ENCODE measurements around the gene ETNPPL. TPM values are rescaled to one million over a fixed set of nuclear protein-coding genes. Genes with fewer than 3 reads are reported as not detected.

ETNPPL gene
- total RNA-seq, 1 donor from 2014 or later = 0.43 TPM

DNA sequence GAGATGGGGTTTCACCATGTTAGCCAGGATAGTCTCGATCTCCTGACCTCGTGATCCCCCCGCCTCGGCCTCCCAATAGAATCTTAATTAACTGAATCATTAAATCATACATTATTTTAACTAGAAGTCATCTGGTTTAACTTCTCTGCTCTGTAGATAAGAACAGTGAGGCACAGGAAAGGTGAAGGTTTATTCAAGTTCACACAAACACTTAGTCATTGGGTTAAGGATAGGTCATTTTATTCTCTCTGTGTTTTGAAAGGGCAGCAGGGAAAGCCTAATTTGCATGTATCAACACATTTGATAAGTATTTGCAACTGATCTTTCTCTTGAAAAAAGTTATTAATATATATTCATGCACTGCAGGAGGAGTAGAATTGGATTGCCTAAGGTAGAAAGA lies 1.1 kb upstream of the ETNPPL start:
- DNase-seq (ENCODE audit: low spot score) = no peak
- H4K20me1 ChIP-seq (ENCODE audit: low read depth) = no peaks in the 10 kb centered on the region
- H3F3A ChIP-seq (ENCODE audit: low read depth) = peaks cover 22% of the 10 kb centered on the region
- peaks cover 22% of the 10 kb centered on the region for H3K27me3 Mint-ChIP-seq (ENCODE audit: insufficient read depth, low read depth)
- peaks cover 10% of the 10 kb centered on the region for H3K4me1 ChIP-seq
- no peaks in the 10 kb centered on the region for H3K9me3 ChIP-seq (ENCODE audit: low read depth)
- H3K4me2 ChIP-seq = no peak overlapping the region
- H3K27ac Mint-ChIP-seq = no peak overlapping the region
- H3K27ac ChIP-seq = no peak overlapping the region
- no peak overlapping the region for H3K4me3 ChIP-seq
- no peak overlapping the region for H3K9ac ChIP-seq
- H3K9me3 Mint-ChIP-seq = peaks cover 6% of the 10 kb centered on the region
- H3K27me3 ChIP-seq = peaks cover 44% of the 10 kb centered on the region
- H2AFZ ChIP-seq (replicated peaks) = no peak overlapping the region
- H3K4me3 Mint-ChIP-seq = no peak overlapping the region
- H3K36me3 Mint-ChIP-seq = peaks cover 2% of the 10 kb centered on the region
- H3K4me1 Mint-ChIP-seq = peaks cover 14% of the 10 kb centered on the region
- no peaks in the 10 kb centered on the region for H3K79me2 ChIP-seq (ENCODE audit: low read depth)
- TF ChIP-seq EZH2 (IDR thresholded peaks at IDR 0.05) (no peak), EZH2phosphoT487 (IDR thresholded peaks at IDR 0.05) (no peak), CTCF (IDR thresholded peaks at IDR 0.05) (no peak)
- H3K36me3 ChIP-seq = no peaks in the 10 kb centered on the region

DNA sequence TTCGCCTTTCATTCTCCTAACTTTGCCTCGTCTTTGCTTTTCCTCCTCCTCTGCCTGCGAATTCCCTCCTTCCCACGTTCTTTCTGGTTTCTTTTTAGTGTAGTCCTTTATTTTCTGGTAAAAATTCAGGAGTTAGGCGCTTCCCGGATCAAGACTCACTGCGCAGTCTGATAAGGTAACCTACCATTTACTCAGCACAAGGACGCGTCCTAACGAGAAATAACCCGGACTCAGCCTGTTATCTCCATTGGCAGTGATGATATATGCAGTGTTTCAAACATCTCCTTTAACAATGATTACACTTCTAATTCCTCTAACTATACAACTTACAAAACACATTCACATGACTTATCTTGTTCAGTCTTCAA lies 357 bp upstream of the ETNPPL start:
- Histone ChIP-seq H3K9me3 (ENCODE audit: low read depth) (no peaks in the 10 kb centered on the region), H3K4me2 (peak overlapping the region; percentile 86), H2AFZ (replicated peaks) (peak overlapping the region; percentile 99), H3K27ac (no peak overlapping the region), H3K4me3 (peak overlapping the region; percentile 63), H3K4me1 (peaks cover 10% of the 10 kb centered on the region), H3K79me2 (ENCODE audit: low read depth) (no peaks in the 10 kb centered on the region), H3K27me3 (peaks cover 44% of the 10 kb centered on the region), H4K20me1 (ENCODE audit: low read depth) (no peaks in the 10 kb centered on the region), H3K36me3 (no peaks in the 10 kb centered on the region), H3F3A (ENCODE audit: low read depth) (peaks cover 22% of the 10 kb centered on the region), H3K9ac (no peak overlapping the region)
- Mint-ChIP-seq H3K4me1 (peaks cover 14% of the 10 kb centered on the region), H3K9me3 (peaks cover 6% of the 10 kb centered on the region), H3K27me3 (ENCODE audit: insufficient read depth, low read depth) (peaks cover 22% of the 10 kb centered on the region), H3K36me3 (peaks cover 2% of the 10 kb centered on the region), H3K4me3 (peak overlapping the region; percentile 85), H3K27ac (no peak overlapping the region)
- no peak for DNase-seq (ENCODE audit: low spot score)
- TF ChIP-seq CTCF (IDR thresholded peaks at IDR 0.05) (no peak), EZH2 (IDR thresholded peaks at IDR 0.05) (no peak), EZH2phosphoT487 (IDR thresholded peaks at IDR 0.05) (no peak)

GRCh38 chr4:108758498-108758897 lies 4.4 kb downstream of the ETNPPL start:
- Histone ChIP-seq H3K9ac (no peak overlapping the region), H3K79me2 (ENCODE audit: low read depth) (no peaks in the 10 kb centered on the region), H3K9me3 (ENCODE audit: low read depth) (no peaks in the 10 kb centered on the region), H3K27me3 (peaks cover 35% of the 10 kb centered on the region), H4K20me1 (ENCODE audit: low read depth) (no peaks in the 10 kb centered on the region), H3K4me1 (peaks cover 10% of the 10 kb centered on the region), H3F3A (ENCODE audit: low read depth) (peaks cover 22% of the 10 kb centered on the region), H3K4me2 (no peak overlapping the region), H3K4me3 (no peak overlapping the region), H3K27ac (no peak overlapping the region), H3K36me3 (no peaks in the 10 kb centered on the region), H2AFZ (replicated peaks) (no peak overlapping the region)
- TF ChIP-seq EZH2phosphoT487 (IDR thresholded peaks at IDR 0.05) = no peak
- no peak for TF ChIP-seq EZH2 (IDR thresholded peaks at IDR 0.05)
- no peak for TF ChIP-seq CTCF (IDR thresholded peaks at IDR 0.05)
- Mint-ChIP-seq H3K9me3 (peaks cover 1% of the 10 kb centered on the region), H3K27me3 (ENCODE audit: insufficient read depth, low read depth) (peaks cover 15% of the 10 kb centered on the region), H3K27ac (no peak overlapping the region), H3K4me3 (no peak overlapping the region), H3K4me1 (peaks cover 14% of the 10 kb centered on the region), H3K36me3 (peaks cover 2% of the 10 kb centered on the region)
- no peak for DNase-seq (ENCODE audit: low spot score)

All from neural progenitor cell (in vitro differentiated cells).